GM23338 (cell line): ENCODE measurements around the gene CERT1. TPM values are rescaled to one million over a fixed set of nuclear protein-coding genes. Genes with fewer than 3 reads are reported as not detected.
"Not testable (repeated sequence)": the region's sequence is repeated elsewhere in the genome, so short reads cannot be mapped to it uniquely, and the experiment has no call there.

Experiments
- ATAC-seq: fragments of 200-7000 bp; cut with Tn5 transposase; 3 replicates; pipeline ENCODE4 v1.9.1; 2020
- DNase-seq: peaks from one replicate; pipeline ENCODE4 v3.0.0-alpha.2; 2015; ENCODE audit warnings: low spot score
- H2AFZ ChIP-seq: fragments of 200-600 bp; sonication (generic); 2 replicates; pipeline ENCODE4 v1.8.0; 2016; ENCODE audit warnings: antibody characterized with exemption, mild to moderate bottlenecking, moderate library complexity
- H3F3A ChIP-seq: fragments of 200-600 bp; sonication (generic); replicated peaks from 2 replicates; pipeline ENCODE4 v1.8.0; 2017; ENCODE audit warnings: antibody characterized with exemption, mixed run types, low read depth
- H3K27ac ChIP-seq: fragments of 200-600 bp; sonication (generic); 2 replicates; pipeline ENCODE4 v1.6.1; 2016; ENCODE audit warnings: low read depth
- H3K27me3 ChIP-seq: fragments of 200-600 bp; sonication (generic); 2 replicates; pipeline ENCODE4 v1.8.0; 2016; ENCODE audit warnings: mild to moderate bottlenecking, mixed run types, moderate library complexity; ENCODE audit not compliant: insufficient read depth
- H3K36me3 ChIP-seq: fragments of 200-600 bp; sonication (generic); 2 replicates; pipeline ENCODE4 v1.8.0; 2016; ENCODE audit warnings: mild to moderate bottlenecking; ENCODE audit not compliant: insufficient read depth
- H3K4me1 ChIP-seq: fragments of 200-600 bp; sonication (generic); 2 replicates; pipeline ENCODE4 v1.8.0; 2016; ENCODE audit warnings: mild to moderate bottlenecking, moderate library complexity; ENCODE audit not compliant: insufficient read depth
- H3K4me2 ChIP-seq: fragments of 200-600 bp; sonication (generic); 2 replicates; pipeline ENCODE4 v1.7.1; 2017; ENCODE audit warnings: mixed run types
- H3K4me3 ChIP-seq: fragments of 200-600 bp; sonication (generic); 2 replicates; pipeline ENCODE4 v1.6.1; 2016; ENCODE audit warnings: mixed run types
- H3K79me2 ChIP-seq: fragments of 200-600 bp; sonication (generic); replicated peaks from 2 replicates; pipeline ENCODE4 v1.8.0; 2017; ENCODE audit warnings: mild to moderate bottlenecking; ENCODE audit not compliant: insufficient read depth
- H3K9me2 ChIP-seq: fragments of 200-600 bp; sonication (generic); 2 replicates; pipeline ENCODE4 v1.8.0; 2017; ENCODE audit not compliant: insufficient read depth
- H4K20me1 ChIP-seq: fragments of 200-600 bp; sonication (generic); replicated peaks from 2 replicates; pipeline ENCODE4 v1.8.0; 2017; ENCODE audit warnings: mild to moderate bottlenecking; ENCODE audit not compliant: insufficient read depth
- H3K27ac Mint-ChIP-seq: 2 replicates; pipeline ENCODE4 v1.8.0; 2020; ENCODE audit warnings: inconsistent platforms, mild to moderate bottlenecking, moderate library complexity, mixed read lengths
- H3K27me3 Mint-ChIP-seq: 3 replicates; pipeline ENCODE4 v1.8.0; 2022; ENCODE audit warnings: low read depth, mild to moderate bottlenecking, moderate library complexity, mixed read lengths, inconsistent platforms; ENCODE audit not compliant: insufficient read depth, poor library complexity
- H3K36me3 Mint-ChIP-seq: 3 replicates; pipeline ENCODE4 v1.8.0; 2021; ENCODE audit warnings: low read depth, mild to moderate bottlenecking, inconsistent platforms, moderate library complexity, mixed read lengths
- H3K4me1 Mint-ChIP-seq: 3 replicates; pipeline ENCODE4 v1.8.0; 2020; ENCODE audit warnings: mild to moderate bottlenecking, inconsistent platforms, mixed read lengths
- H3K4me3 Mint-ChIP-seq: 3 replicates; pipeline ENCODE4 v1.8.0; 2021; ENCODE audit warnings: moderate library complexity, mild to moderate bottlenecking, inconsistent platforms, mixed read lengths
- H3K9me3 Mint-ChIP-seq: 3 replicates; pipeline ENCODE4 v1.8.0; 2020; ENCODE audit warnings: moderate library complexity, mild to moderate bottlenecking, inconsistent platforms, mixed read lengths
- CREB1 ChIP-seq: fragments of 250-450 bp; sonication (Bioruptor Pico); IDR thresholded peaks from 2 replicates; pipeline ENCODE4 v1.5.0; 2020; ENCODE audit warnings: low read depth, mild to moderate bottlenecking, moderate library complexity
- CTCF ChIP-seq, 2 experiments: fragments of 200-600 bp in 1 of 2; sonication (generic) in 1 of 2; conservative IDR thresholded peaks; 2 replicates each; pipeline versions ENCODE4 v1.5.1 to v1.6.1; 2016 to 2017; ENCODE audit warnings: antibody characterized with exemption in 2 of 2, low read depth in 2 of 2, mild to moderate bottlenecking in 2 of 2, moderate library complexity in 1 of 2
- EZH2 ChIP-seq: fragments of 200-600 bp; sonication (generic); IDR thresholded peaks from one replicate; pipeline ENCODE4 v1.8.0; 2017; ENCODE audit warnings: antibody characterized with exemption, mild to moderate bottlenecking, low read depth; ENCODE audit not compliant: unreplicated experiment
- JUNB ChIP-seq: IDR thresholded peaks from one replicate; pipeline ENCODE4 v1.6.1; 2016; ENCODE audit warnings: antibody characterized with exemption; ENCODE audit not compliant: unreplicated experiment
- STAT1 ChIP-seq: IDR thresholded peaks from one replicate; pipeline ENCODE4 v1.6.1; 2016; ENCODE audit warnings: antibody characterized with exemption; ENCODE audit not compliant: unreplicated experiment
- ZNF114 ChIP-seq: fragments of 250-450 bp; sonication (Bioruptor Pico); IDR thresholded peaks from 2 replicates; pipeline ENCODE4 v1.5.0; 2020; ENCODE audit warnings: mild to moderate bottlenecking, moderate library complexity
- ZNF331 ChIP-seq: fragments of 250-450 bp; sonication (Bioruptor Pico); IDR thresholded peaks from 2 replicates; pipeline ENCODE4 v1.5.0; 2020; ENCODE audit warnings: low read depth, mild to moderate bottlenecking, moderate library complexity
- ZNF462 ChIP-seq: fragments of 250-450 bp; sonication (Bioruptor Pico); IDR thresholded peaks from 2 replicates; pipeline ENCODE4 v1.5.0; 2020; ENCODE audit warnings: mild to moderate bottlenecking, moderate library complexity
- polyA plus RNA-seq: library from polyadenylated mRNA; unstranded; fragments of >200 nt; fragmentation: Nextera tagmentation; extraction: Ambion mirVana; gene quantifications from 2 replicates; pipeline ENCODE4 v1.2.1, GENCODE V29; 2016
- total RNA-seq: library from RNA; depleted of rRNA; stranded (reverse); fragments of >200 nt; shearing (Covaris generic); gene quantifications from 2 replicates; pipeline ENCODE4 v1.2.3, GENCODE V29; 2014
- TF ChIP-seq, protein P1 (sequence below): IDR thresholded peaks from 2 replicates; pipeline ENCODE4 v1.6.1; 2016; ENCODE audit warnings: antibody characterized with exemption
- TF ChIP-seq, protein P2 (sequence below): IDR thresholded peaks from one replicate; pipeline ENCODE4 v1.6.1; 2018; ENCODE audit warnings: antibody characterized with exemption; ENCODE audit not compliant: unreplicated experiment

The CERT1 gene
- total and polyA plus RNA-seq, 2 experiments from 2014 or later = 36.5 to 40.7 TPM

GRCh38 chr5:75534734-75535133 is 23.3 kb upstream of the CERT1 start:
- TF ChIP-seq, protein P1, sequence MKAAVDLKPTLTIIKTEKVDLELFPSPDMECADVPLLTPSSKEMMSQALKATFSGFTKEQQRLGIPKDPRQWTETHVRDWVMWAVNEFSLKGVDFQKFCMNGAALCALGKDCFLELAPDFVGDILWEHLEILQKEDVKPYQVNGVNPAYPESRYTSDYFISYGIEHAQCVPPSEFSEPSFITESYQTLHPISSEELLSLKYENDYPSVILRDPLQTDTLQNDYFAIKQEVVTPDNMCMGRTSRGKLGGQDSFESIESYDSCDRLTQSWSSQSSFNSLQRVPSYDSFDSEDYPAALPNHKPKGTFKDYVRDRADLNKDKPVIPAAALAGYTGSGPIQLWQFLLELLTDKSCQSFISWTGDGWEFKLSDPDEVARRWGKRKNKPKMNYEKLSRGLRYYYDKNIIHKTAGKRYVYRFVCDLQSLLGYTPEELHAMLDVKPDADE = no peak
- TF ChIP-seq CTCF (conservative IDR thresholded peaks at IDR 0.05; ENCODE audit: low read depth in 2 of 2) = no peak
- no peak for TF ChIP-seq ZNF114 (CRISPR knock-in tag)
- TF ChIP-seq STAT1 = no peak
- no peak for TF ChIP-seq JUNB
- TF ChIP-seq ZNF331 (CRISPR knock-in tag) = no peak
- TF ChIP-seq, protein P2, sequence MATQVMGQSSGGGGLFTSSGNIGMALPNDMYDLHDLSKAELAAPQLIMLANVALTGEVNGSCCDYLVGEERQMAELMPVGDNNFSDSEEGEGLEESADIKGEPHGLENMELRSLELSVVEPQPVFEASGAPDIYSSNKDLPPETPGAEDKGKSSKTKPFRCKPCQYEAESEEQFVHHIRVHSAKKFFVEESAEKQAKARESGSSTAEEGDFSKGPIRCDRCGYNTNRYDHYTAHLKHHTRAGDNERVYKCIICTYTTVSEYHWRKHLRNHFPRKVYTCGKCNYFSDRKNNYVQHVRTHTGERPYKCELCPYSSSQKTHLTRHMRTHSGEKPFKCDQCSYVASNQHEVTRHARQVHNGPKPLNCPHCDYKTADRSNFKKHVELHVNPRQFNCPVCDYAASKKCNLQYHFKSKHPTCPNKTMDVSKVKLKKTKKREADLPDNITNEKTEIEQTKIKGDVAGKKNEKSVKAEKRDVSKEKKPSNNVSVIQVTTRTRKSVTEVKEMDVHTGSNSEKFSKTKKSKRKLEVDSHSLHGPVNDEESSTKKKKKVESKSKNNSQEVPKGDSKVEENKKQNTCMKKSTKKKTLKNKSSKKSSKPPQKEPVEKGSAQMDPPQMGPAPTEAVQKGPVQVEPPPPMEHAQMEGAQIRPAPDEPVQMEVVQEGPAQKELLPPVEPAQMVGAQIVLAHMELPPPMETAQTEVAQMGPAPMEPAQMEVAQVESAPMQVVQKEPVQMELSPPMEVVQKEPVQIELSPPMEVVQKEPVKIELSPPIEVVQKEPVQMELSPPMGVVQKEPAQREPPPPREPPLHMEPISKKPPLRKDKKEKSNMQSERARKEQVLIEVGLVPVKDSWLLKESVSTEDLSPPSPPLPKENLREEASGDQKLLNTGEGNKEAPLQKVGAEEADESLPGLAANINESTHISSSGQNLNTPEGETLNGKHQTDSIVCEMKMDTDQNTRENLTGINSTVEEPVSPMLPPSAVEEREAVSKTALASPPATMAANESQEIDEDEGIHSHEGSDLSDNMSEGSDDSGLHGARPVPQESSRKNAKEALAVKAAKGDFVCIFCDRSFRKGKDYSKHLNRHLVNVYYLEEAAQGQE = no peak
- no peak for TF ChIP-seq ZNF462 (CRISPR knock-in tag)
- no peak for TF ChIP-seq EZH2
- no peak for TF ChIP-seq CREB1 (CRISPR knock-in tag)
- no peaks in the 10 kb centered on the region for H3K4me1 ChIP-seq
- H3K27ac ChIP-seq = no peak overlapping the region
- no peak overlapping the region for H3K4me3 ChIP-seq
- Mint-ChIP-seq H3K9me3 (peaks cover 17% of the 10 kb centered on the region; the same call in 2 of the 3 replicates), H3K4me1 (peaks cover 8% of the 10 kb centered on the region; the same call in 2 of the 3 replicates), H3K27me3 (peaks cover 1% of the 10 kb centered on the region), H3K4me3 (no peak overlapping the region), H3K36me3 (peaks cover 17% of the 10 kb centered on the region; the same call in 2 of the 3 replicates), H3K27ac (no peak overlapping the region)
- no peak overlapping the region for H3K4me2 ChIP-seq
- H3K9me2 ChIP-seq = no peaks in the 10 kb centered on the region
- no peaks in the 10 kb centered on the region for H3K36me3 ChIP-seq
- peaks cover 9% of the 10 kb centered on the region; the same call in 1 of the 2 replicates for H4K20me1 ChIP-seq
- ATAC-seq (no peak), DNase-seq (no peak)
- no peak overlapping the region for H2AFZ ChIP-seq
- no peaks in the 10 kb centered on the region for H3K27me3 ChIP-seq
- H3F3A ChIP-seq = no peaks in the 10 kb centered on the region
- H3K79me2 ChIP-seq = peaks cover 26% of the 10 kb centered on the region

DNA sequence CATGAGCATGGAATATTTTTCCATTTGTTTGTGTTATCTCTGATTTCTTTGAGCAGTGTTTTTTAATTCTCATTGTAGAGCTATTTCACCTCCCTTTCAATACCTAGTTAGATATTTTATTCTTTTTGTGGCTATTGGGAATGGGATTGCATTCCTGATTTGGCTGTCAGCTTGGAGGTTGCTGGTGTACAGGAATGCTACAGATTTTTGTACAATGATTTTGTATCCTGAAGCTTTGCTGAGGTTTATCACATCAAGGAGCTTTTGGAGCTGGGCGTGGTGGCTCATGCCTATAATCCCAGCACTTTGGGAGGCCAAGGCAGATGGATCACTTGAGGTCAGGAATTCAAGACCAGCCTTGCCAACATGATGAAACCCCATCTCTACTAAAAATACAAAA is 22.3 kb upstream of the CERT1 start:
- H3K79me2 ChIP-seq = peaks cover 26% of the 10 kb centered on the region
- H3K4me3 Mint-ChIP-seq, H3K4me2 ChIP-seq, H3K4me1 ChIP-seq, H2AFZ ChIP-seq, H3K36me3 ChIP-seq, H4K20me1 ChIP-seq, H3K4me1 Mint-ChIP-seq, ATAC-seq, H3K27ac ChIP-seq, H3K9me2 ChIP-seq, H3K27me3 Mint-ChIP-seq, H3K27ac Mint-ChIP-seq, H3K4me3 ChIP-seq, H3F3A ChIP-seq, DNase-seq, H3K27me3 ChIP-seq: not testable (repeated sequence)
- Mint-ChIP-seq H3K36me3 (peaks cover 17% of the 10 kb centered on the region; the same call in 2 of the 3 replicates), H3K9me3 (peaks cover 17% of the 10 kb centered on the region; the same call in 2 of the 3 replicates)
